T1000 (cell line): ENCODE measurements around the gene ACSS1.

Experiments used
- DNase-seq: peaks from one replicate; lab custom pipeline; 2025; ENCODE audit warnings: mixed read lengths; lab: John Stamatoyannopoulos, UW

ACSS1 gene

GRCh38 chr20:25046181-25046641 lies 11.7 kb downstream of the ACSS1 start:
- no peak for DNase-seq

- no peak for DNase-seq
Observed at GRCh38 chr20:25045343-25045712, 12.6 kb downstream of the ACSS1 start.

GRCh38 chr20:25044660-25045342 lies 13.1 kb downstream of the ACSS1 start:
- no peak for DNase-seq

GRCh38 chr20:25044261-25044560 lies 13.7 kb downstream of the ACSS1 start:
- no peak for DNase-seq

DNA sequence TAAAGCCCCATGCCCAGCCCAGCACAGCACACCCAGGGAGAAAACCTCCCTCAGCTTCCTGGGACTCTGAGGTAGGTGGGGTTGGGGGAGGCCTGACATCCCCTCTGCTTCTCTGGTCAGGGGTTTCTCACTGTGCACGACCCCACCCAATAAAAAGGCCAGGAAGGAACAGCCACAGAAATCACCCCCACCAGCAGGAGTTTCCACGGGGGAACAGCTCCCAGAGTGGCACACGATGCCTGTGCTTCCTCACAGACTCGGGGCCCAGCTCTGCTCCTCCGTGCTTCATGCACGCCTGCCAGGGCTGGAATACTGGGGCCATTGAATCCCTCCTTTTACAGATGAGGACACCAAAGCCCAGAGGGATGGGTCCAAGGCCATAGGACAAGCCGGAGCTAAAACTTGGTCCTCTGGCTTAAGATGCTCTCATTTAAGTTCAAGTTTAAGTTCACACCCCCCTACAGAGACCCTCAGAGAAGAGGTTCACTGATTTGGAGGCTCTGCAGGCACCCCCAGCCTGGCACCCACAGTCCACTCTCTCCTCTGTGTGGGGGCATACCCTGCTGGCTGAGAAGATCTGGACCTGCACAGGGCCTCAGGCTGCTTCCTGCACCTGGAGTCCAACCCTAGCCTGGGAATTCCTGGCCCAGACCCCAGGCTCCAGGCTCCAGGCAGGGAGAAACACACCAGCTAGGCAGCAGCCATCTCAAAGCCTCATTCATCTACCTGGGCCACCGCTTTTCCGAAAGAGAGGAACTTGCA lies 14.3 kb downstream of the ACSS1 start:
- DNase-seq = no peak

DNA sequence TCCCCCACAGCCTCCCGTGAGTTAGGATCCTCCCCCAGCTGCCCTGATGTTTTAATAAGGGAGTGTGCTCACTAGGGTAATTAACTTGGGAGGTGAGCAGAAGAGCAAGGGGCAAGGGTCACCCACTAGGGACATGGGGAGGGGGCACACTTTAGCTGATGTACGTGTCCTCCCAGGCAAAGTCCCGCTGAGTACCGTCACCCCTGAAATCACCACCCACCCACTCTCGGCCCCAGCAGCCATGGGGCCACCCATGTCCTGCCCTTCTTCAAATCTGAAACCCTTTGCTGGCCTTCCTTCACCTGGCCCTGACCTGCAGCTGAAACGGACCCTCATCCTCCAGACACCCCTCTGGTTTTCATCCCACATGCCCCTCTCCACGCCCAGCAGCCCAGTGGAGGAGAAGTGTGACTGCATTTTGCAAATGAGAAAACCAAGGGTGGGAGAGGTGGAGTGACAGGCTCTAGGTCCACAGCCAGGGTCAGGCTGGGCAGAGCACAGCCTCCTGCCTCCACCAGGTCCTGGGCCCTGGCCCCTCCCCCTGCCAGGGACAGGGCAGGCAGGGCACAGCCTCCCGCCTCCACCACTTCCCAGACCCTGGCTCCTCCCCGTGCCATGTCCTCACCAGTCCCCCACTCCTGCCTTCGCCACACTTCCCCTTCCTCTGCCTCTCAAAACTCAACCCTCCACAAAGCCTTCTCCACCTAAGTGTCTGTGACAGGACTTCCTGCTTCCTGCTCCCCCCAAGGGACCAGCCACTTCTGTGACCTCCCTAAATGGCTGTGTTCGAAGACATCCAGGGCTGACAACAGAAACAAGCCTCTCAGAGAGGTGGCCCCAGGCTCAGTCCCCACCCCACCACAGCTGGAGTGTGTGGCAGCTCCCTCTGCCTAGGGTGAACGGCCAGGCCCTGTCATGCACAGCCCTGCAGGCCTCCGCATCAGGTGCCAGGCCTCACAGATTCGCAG lies 15.1 kb downstream of the ACSS1 start:
- DNase-seq = no peak

DNA sequence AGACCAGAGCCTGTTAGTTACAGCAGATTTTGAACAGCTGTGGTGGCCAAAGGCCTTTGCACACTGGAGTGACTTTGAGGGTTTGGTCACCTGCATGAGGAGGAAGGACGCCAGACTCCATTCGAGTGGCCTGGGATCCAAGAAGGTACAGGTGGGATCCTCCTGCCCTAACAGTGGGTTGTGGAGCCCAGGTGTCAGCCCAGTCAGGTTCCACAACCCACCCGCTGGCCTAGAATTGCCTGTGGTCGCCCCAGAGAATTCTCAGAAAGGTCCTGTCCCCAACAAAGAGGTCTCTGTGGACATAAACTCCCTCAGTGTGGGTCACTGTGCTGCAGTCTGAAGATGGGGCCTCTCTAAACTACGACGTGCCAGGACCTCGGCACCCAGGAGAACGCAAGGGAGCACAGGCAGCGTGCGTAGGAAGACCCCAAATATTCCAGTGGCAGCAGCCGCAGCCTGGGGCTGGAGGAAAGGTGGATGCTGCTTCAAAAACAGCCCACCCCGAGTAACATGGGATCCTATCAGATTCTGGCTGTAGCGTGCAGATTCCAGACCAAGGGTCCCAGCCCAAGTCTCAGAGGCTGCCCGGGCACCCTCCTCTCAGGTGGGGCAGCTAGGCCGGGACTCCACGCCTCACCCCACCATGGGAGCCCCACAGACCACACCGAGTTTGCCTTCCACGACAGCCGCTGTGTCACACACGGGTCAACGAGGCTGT lies 16.0 kb downstream of the ACSS1 start:
- DNase-seq = no peak

DNA sequence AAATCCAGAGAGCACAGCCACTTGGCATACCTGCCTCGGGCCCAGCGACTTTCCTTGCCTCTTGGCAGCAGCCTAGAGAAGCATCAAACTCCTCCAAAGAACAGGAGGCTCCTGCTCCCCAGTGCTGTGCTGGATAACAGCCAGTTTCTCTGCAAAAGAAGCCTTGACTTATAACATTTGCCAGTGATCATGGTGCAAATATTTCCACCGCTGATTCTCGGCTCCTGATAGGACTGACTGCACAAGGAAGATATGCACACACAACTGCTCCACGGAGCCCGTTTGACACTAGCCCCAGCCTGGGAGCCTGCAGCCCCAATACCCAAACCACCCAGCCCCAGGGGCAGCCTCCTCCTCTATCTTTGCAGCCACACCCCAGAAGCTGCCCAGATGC lies 17.5 kb downstream of the ACSS1 start:
- no peak for DNase-seq

DNA sequence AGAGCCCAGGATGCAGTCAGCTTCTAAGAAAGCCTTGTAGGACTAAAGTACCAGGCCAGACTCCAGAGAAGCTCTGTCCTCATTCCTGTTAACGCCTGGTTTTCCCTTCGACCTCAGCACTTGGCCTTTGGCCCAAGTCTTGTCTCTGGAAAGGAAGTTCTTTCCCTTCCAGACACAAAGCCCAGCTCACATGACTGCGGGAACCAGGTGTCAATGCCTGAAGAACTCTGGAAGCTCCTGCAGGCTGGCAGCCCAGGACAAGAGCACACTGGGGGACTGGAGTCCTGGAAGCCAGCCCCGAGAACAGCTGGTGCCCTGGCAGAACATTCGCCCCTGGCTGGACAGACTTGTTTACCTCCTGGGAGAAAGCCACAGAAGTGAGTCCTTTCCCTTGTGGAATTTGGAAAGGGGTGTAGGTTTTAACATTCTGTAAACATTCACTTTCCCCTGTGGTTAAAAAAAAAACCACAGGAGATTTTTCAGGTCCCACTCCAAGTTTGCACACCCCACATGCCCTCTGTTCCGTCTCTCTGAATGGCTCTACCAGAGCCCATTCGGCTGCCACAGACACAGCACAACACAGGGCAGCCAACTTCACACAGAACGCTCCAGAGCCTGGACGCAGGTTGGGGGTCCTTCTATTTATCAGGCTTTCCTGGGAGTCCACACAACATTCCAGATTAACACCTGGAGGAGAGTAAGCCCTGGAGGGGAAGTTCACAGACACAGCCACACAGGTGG lies 18.1 kb downstream of the ACSS1 start:
- no peak for DNase-seq

DNA sequence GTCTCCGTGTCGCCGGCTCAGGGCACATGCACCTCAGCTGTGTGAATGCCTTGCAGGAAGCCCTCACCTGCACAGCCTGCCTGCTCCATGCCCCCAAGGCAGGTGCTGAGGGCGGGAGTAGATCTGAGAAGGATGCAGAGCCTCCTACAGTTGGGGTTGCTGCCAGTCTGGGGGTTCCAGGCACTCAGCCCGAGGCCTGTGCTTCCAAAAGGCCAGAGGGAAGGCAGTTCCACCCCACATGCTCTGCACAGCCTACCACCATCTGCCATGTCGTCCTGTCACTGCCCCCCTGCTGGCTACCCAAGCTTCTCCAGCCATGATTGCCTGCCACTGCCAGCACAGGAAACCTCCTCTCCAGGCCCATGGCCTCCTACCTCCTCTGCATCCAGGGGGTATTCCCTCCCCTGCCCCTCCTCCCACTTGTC lies 19.3 kb downstream of the ACSS1 start:
- no peak for DNase-seq

- DNase-seq = no peak
Observed at GRCh38 chr20:25038103-25038410, 19.9 kb downstream of the ACSS1 start.

GRCh38 chr20:25037288-25038102 lies 20.4 kb downstream of the ACSS1 start:
- DNase-seq = no peak

- DNase-seq = no peak
Observed at GRCh38 chr20:25036331-25036936, 21.5 kb downstream of the ACSS1 start.

- DNase-seq = no peak
Observed at GRCh38 chr20:25035921-25036320, 22.0 kb downstream of the ACSS1 start.

DNA sequence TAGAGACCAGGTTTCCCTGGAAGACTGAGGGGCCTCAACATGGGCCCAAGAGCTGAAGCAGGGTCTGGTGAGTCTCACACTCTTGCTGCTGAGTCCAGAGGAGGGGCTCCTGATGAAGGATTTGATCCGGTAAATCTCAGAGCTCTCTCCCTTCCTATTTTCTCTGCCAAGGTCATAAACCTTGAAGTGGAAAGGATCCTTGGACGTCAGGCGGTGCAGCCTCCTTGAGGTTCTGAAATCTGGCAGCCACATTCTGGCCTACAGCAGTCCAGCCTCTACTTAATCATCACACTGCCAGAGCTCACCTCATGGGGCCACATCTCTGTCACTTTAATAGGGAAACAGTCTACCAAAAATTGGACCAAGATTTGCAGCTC lies 24.0 kb downstream of the ACSS1 start:
- no peak for DNase-seq

- DNase-seq = no peak
Observed at GRCh38 chr20:25033265-25033923, 24.5 kb downstream of the ACSS1 start.

GRCh38 chr20:25032478-25033264 lies 25.3 kb downstream of the ACSS1 start:
- no peak for DNase-seq

DNA sequence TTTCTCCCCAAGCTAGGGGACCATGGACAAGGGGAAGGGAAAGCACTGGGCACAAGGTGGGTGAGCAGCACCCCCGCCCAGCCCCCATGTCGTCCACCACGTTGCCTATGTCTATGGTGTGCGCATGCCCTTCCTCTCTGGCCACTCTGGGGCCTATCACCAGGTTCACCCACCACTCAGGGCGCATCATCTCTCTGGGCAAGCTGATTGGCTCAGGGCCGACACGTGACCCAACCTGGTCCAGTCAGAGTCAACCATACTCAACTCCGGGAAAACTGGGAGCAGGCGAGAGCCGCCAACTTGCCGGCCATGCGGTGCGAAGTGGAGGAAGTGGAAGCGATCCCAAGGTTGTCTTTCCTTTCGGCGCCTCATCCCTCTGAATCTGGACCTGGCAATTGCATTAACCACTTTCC lies 25.9 kb downstream of the ACSS1 start:
- no peak for DNase-seq

DNA sequence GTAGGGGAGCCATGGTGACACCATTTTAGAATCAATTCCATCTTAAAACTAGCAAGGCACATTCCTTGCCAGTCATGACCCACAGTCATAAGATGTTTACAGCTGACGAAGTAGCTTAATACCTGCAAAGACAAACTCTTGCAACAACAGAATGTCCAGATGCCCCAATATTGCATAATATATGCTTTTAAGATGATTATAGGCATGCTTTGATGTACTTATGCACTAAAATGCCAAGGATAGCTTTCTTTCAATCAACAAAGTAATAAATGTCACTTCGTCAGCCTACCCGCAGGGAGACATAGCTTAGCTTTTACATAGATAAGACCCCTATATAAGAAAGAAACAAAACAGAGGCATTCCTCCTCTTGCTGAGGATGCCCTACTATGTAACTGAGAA lies 26.7 kb downstream of the ACSS1 start:
- no peak for DNase-seq
